ENCODE data around the gene PDE6D. TPM values are rescaled to one million over a fixed set of nuclear protein-coding genes. Genes with fewer than 3 reads are reported as not detected.

Gene PDE6D
- total and polyA plus RNA-seq, 2 of the 13 experiments (the other 11 are each of a cell fraction or from before 2014, with no cell fraction given), result 14.1 to 23.2 TPM

DNA sequence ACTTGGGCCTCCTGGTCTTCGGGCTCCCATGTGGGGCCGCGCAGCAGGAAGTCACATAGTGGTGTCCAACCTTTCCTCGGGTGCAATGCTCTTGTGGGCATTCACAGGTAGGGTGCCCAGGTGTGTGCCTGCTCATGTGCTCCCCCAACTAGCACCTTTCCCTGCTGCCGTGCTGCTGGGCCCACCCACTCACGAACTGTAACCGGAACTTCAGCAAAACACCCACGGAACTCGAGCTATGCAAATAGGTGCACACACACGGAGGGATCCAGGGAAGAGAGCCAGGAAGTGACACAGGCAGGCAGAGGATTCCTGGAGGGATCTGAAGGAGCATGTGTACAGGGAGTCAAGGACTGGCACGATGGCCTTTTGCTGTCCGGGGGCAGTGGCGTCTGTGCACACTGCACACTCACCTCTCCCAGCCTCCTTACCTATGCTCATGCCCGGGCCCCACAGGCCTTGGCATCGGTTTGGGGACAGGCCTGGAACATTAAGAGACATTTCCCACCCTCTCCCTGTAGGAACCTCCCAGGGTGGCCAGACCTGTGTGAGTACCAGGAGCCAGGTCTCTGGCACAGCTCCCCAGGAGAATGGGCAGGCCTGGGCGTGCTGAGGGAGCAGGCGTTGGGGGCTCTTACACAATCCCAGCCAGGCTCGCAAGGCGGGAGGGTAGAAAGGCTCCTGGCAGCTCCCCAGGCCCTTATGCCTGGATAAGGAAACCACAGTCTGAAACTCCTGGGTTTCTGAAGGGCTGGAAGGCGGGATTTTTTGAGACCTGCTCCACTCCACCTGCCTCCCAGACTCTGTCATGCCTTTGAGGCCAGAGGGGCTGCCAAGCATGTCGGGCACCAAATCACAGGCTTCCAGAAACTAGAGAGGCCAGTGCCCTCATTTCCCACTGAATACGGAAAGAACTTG lies 79.4 kb downstream of the PDE6D start (continued):
- TF ChIP-seq, protein P1, sequence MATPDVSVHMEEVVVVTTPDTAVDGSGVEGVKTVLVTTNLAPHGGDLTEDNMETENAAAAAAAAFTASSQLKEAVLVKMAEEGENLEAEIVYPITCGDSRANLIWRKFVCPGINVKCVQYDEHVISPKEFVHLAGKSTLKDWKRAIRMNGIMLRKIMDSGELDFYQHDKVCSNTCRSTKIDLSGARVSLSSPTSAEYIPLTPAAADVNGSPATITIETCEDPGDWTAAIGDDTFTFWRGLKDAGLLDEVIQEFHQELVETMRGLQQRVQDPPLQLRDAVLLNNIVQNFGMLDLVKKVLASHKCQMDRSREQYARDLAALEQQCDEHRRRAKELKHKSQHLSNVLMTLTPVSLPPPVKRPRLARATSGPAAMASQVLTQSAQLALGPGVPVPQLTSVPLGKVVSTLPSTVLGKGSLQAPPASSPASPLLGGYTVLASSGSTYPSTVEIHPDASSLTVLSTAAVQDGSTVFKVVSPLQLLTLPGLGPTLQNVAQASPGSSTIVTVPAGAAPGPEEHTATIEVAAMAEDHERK (CRISPR knock-in tag; IDR thresholded peaks at IDR 0.05; ENCODE audit: low read depth), result no peak
- TF ChIP-seq IRX3 (CRISPR knock-in tag; IDR thresholded peaks at IDR 0.05; ENCODE audit: borderline replicate concordance, low read depth) (peak; percentile 67; the same call in 1 of the 2 replicates), ZBTB38 (CRISPR knock-in tag; IDR thresholded peaks at IDR 0.05) (peak; percentile 67; the same call in 1 of the 2 replicates), NCOA5 (CRISPR knock-in tag; IDR thresholded peaks at IDR 0.05) (no peak), KAT2B (IDR thresholded peaks at IDR 0.05; ENCODE audit: borderline replicate concordance, low read depth, low read length) (no peak), ONECUT2 (CRISPR knock-in tag; IDR thresholded peaks at IDR 0.05) (no peak), POLR2G (IDR thresholded peaks at IDR 0.05; ENCODE audit: low read depth, low read length) (peak; percentile 67), ZNF772 (CRISPR knock-in tag; IDR thresholded peaks at IDR 0.05) (no peak), ZNF780A (CRISPR knock-in tag; IDR thresholded peaks at IDR 0.05) (no peak), ZNF383 (CRISPR knock-in tag; IDR thresholded peaks at IDR 0.05; ENCODE audit: borderline replicate concordance) (no peak), HDAC1 (CRISPR knock-in tag; IDR thresholded peaks at IDR 0.05) (peak; percentile 66; the same call in 1 of the 2 replicates)
- TF ChIP-seq, protein P2, sequence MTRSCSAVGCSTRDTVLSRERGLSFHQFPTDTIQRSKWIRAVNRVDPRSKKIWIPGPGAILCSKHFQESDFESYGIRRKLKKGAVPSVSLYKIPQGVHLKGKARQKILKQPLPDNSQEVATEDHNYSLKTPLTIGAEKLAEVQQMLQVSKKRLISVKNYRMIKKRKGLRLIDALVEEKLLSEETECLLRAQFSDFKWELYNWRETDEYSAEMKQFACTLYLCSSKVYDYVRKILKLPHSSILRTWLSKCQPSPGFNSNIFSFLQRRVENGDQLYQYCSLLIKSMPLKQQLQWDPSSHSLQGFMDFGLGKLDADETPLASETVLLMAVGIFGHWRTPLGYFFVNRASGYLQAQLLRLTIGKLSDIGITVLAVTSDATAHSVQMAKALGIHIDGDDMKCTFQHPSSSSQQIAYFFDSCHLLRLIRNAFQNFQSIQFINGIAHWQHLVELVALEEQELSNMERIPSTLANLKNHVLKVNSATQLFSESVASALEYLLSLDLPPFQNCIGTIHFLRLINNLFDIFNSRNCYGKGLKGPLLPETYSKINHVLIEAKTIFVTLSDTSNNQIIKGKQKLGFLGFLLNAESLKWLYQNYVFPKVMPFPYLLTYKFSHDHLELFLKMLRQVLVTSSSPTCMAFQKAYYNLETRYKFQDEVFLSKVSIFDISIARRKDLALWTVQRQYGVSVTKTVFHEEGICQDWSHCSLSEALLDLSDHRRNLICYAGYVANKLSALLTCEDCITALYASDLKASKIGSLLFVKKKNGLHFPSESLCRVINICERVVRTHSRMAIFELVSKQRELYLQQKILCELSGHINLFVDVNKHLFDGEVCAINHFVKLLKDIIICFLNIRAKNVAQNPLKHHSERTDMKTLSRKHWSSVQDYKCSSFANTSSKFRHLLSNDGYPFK (CRISPR knock-in tag; IDR thresholded peaks at IDR 0.05; ENCODE audit: borderline replicate concordance), result peak; percentile 71; the same call in 1 of the 2 replicates
- TF ChIP-seq, protein P3, sequence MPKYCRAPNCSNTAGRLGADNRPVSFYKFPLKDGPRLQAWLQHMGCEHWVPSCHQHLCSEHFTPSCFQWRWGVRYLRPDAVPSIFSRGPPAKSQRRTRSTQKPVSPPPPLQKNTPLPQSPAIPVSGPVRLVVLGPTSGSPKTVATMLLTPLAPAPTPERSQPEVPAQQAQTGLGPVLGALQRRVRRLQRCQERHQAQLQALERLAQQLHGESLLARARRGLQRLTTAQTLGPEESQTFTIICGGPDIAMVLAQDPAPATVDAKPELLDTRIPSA (CRISPR knock-in tag; IDR thresholded peaks at IDR 0.05; ENCODE audit: borderline replicate concordance), result no peak
- TF ChIP-seq, protein P4, sequence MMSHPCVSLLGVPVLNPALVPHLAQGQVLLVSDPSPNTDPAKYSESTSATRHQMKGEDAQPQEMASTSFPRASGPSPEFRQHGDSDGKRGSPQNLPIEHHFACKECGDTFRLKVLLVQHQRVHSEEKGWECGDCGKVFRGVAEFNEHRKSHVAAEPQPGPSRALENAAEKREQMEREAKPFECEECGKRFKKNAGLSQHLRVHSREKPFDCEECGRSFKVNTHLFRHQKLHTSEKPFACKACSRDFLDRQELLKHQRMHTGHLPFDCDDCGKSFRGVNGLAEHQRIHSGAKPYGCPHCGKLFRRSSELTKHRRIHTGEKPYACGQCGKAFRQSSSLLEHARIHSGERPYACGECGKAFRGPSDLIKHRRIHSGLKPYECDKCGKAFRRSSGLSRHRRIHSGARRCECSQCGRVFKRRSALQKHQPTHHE (CRISPR knock-in tag; IDR thresholded peaks at IDR 0.05; ENCODE audit: borderline replicate concordance), result 0 out of 2 replicates have a peak, but pooled peaks have one; percentile 18
- TF ChIP-seq, protein P5, sequence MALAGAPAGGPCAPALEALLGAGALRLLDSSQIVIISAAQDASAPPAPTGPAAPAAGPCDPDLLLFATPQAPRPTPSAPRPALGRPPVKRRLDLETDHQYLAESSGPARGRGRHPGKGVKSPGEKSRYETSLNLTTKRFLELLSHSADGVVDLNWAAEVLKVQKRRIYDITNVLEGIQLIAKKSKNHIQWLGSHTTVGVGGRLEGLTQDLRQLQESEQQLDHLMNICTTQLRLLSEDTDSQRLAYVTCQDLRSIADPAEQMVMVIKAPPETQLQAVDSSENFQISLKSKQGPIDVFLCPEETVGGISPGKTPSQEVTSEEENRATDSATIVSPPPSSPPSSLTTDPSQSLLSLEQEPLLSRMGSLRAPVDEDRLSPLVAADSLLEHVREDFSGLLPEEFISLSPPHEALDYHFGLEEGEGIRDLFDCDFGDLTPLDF (CRISPR knock-in tag; IDR thresholded peaks at IDR 0.05), result no peak
- TF ChIP-seq, protein P6, sequence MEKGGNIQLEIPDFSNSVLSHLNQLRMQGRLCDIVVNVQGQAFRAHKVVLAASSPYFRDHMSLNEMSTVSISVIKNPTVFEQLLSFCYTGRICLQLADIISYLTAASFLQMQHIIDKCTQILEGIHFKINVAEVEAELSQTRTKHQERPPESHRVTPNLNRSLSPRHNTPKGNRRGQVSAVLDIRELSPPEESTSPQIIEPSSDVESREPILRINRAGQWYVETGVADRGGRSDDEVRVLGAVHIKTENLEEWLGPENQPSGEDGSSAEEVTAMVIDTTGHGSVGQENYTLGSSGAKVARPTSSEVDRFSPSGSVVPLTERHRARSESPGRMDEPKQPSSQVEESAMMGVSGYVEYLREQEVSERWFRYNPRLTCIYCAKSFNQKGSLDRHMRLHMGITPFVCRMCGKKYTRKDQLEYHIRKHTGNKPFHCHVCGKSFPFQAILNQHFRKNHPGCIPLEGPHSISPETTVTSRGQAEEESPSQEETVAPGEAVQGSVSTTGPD (CRISPR knock-in tag; IDR thresholded peaks at IDR 0.05), result no peak
